GM18498 (cell line): ENCODE measurements around the gene PDS5A.
"Not testable (repeated sequence)": the region's sequence is repeated elsewhere in the genome, so short reads cannot be mapped to it uniquely, and the experiment has no call there.

Experiments used
- ATAC-seq: cut with Tn5 transposase; IDR thresholded peaks from one replicate; pipeline ENCODE4 v1.9.1; 2021; ENCODE audit warnings: mild to moderate bottlenecking, moderate library complexity; ENCODE audit not compliant: unreplicated experiment

The PDS5A gene

DNA sequence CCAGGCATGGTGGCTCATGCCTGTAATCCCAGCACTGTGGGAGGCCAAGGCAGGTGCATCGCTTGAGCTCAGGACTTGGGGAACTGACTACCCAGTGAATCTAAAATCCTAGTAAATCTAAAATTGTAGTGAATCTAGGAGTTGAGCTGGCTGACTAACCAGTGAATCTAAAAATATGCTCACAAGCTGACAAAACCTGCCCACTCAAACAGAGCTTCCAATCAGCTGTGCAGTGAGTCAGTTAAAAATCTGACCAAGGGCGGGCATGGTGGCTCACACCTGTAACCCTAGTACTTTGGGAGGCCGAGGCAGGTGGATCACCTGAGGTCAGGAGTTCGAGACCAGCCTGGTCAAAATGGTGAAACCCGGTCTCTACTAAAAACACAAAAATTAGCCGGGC lies 72.7 kb downstream of the PDS5A start:
- not testable (repeated sequence) for ATAC-seq

GRCh38 chr4:39900966-39901365 lies 76.7 kb downstream of the PDS5A start:
- no peak for ATAC-seq

GRCh38 chr4:39899291-39899690 lies 78.4 kb downstream of the PDS5A start:
- no peak for ATAC-seq

DNA sequence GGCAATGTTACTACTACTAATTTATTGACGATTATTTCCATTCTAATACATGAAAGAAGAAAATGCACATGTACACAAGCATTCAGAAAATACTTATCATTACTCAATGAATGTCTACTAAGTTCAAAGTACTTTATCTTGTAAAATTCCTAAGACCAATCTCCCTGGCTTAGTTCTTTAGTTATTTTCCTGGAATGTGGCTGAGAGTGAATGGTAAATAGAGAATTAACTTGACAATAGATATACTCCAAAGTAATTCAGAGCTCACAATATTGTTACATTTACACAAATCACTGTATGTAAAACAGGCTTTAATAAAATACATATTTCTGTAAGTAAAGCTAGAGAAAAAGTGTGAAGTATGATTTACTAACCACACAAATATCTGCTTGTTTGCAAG lies 79.7 kb downstream of the PDS5A start:
- no peak for ATAC-seq

GRCh38 chr4:39893693-39894072 lies 84.0 kb downstream of the PDS5A start:
- no peak for ATAC-seq

- ATAC-seq, result no peak
Measured at GRCh38 chr4:39892988-39893692, 84.6 kb downstream of the PDS5A start.

- ATAC-seq, result no peak
Measured at GRCh38 chr4:39889226-39889625, 88.5 kb downstream of the PDS5A start.

GRCh38 chr4:39888541-39888940 lies 89.2 kb downstream of the PDS5A start:
- ATAC-seq, result no peak

DNA sequence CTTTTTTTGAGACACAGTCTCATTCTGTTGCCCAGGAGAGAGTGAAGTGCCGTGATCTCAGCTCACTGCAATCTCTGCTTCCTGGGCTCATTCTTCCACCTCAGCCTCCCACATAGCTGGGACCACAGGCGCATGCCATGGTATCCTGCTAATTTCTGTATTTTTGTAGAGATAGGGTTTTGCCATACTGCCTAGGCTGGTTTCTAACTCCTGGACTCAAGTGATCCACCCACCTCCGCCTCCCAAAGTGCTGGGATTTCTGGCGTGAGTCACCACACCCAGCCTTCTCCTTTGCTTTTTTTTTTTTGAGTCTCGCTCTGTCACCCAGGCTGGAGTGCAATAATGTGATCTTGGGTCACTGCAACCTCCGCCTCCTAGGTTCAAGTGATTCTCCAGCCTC lies 94.1 kb downstream of the PDS5A start:
- ATAC-seq, result no peak

DNA sequence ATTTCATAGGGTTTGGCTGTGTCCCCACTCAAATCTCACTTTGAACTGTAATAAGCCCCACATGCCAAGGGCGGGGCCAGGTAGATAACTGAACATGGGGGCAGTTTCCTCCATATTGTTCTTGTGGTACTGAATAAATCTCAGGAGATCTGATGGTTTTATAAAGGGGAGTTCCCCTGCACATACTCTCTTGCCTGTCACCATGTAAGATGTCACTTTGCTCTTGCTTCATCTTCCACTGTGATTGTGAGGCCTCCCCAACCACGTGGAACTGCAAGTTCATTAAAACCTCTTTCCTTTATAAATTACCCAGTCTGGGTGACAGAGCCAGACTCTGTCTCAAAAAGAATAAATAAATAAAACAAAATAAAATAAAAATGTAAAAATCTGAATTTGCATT lies 95.9 kb downstream of the PDS5A start:
- no peak for ATAC-seq

DNA sequence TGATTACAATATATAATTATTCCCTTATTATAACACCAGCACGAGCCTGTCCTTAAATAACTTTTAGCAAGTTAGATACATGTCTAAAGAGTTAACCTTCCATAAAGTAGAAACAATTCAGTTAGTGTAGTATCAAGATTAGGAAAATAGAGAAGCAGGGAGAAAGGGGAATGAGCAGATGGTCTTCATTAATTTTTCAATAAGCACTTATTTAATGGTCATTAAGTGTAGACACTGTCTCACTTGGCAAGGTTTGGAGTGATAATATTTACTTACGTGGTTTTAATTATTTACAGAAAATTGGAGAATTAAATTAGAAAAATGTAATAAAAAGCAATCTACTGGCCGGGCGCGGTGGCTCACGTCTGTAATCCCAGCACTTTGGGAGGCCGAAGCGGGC lies 99.7 kb downstream of the PDS5A start:
- no peak for ATAC-seq

GRCh38 chr4:39873823-39874222 lies 103.9 kb downstream of the PDS5A start:
- ATAC-seq, result no peak

GRCh38 chr4:39865280-39865679 lies 112.4 kb downstream of the PDS5A start:
- ATAC-seq, result no peak

GRCh38 chr4:39864391-39864790 lies 113.3 kb downstream of the PDS5A start:
- ATAC-seq, result no peak

GRCh38 chr4:39860804-39861203 lies 116.9 kb downstream of the PDS5A start:
- no peak for ATAC-seq

DNA sequence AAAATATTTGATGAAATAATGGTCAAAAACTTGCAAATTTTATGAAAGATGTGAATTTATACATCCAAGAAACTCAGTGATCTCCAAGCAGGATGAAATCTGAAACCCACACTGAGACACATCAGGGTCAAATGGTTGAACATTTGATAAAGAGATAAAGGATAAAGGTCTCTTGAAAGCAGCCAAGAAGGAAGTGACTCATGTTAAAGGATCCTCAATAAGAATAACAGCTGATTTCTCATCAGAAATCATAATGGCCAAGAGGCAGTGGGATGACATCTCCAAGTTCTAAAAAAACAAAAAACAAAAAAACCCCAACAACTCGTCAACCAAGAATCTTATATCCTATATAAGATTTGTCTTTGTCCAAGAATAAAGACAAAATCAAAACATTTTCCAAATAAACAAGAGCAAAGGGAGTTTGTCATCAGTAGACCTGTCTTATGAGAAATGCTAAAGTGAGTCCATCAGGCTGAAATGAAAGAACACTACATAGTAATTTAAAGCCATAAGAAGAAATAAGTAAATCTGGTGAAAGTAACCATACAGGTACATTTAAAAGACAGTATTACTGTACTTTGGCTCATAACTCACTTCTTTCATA lies 121.7 kb downstream of the PDS5A start:
- no peak for ATAC-seq

DNA sequence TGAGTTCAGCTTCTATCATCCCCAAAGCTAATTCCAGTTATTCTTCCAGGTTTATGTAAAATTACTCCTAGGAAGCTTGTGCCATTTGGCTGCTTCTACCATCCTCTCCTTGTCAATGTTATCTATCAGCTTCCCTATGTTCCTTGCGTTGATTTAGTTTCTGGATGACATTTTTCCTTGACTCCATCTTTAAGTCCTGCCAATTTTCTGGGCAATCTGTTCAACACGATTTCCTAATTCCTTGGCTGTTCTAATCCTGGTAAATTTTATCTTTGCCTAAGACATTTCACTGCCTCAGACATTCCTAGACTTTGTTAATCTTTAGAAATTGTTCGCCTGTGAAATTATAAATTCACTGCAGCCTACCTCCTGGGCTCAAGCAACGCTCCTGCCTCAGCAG lies 125.1 kb downstream of the PDS5A start:
- ATAC-seq, result no peak

DNA sequence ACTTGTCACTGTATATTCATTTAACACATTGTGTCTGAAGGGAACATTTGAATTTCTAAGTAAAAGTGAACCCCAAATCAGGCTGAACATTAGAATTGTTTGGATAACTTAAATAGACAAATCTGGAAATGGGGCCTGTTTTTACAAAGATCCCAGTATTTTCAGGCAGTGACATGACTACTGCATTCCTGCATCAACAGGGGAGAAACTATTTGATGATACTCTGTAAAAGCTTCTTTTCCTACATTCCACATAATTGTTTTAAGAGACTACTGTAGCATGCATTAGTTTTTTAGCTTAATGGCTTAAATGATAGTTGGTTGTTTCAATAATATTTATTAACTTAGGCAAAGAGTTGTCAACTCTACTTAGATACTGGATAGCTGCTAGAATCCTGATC lies 127.0 kb downstream of the PDS5A start:
- ATAC-seq, result no peak

DNA sequence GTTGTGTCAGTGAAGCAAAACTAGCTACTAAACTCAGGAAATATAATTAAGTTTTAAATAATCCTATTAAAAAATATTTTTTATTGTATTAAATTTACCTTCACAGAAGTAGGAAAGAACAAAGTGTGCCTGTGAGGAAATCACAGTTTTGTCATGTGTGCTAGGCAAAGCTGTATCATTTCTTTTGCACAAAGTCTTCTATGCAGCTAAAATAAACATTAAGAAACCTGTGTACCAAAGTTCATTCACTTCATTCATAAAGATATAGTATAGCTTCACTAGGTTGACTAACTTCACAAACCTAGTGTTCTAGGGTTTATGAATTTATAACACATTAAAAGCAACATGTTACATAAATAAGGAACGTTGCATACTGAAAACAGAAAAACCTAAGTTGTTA lies 131.0 kb downstream of the PDS5A start:
- no peak for ATAC-seq

- ATAC-seq, result no peak
Measured at GRCh38 chr4:39846120-39846519, 131.6 kb downstream of the PDS5A start.

GRCh38 chr4:39841894-39842293 lies 135.8 kb downstream of the PDS5A start:
- ATAC-seq, result no peak

GRCh38 chr4:39840516-39840915 lies 137.2 kb downstream of the PDS5A start:
- not testable (repeated sequence) for ATAC-seq

DNA sequence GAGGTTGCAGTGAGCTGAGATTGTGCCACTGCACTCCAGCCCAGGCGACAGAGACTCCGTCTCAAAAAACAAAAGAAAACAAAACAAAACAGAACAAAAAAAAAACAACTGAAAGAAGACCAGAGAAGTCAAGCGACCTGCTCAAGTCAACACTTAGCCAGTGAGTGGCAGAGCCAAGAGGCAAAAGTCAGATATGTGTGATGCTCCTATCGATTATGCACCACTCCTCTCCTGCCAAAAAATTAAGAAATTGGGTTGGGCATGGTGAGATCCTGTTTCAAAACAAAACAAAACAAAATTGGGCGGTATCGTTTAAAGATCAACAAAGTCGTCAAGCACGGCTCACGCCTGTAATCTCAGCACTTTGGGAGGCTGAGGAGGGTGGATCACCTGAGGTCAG lies 137.7 kb downstream of the PDS5A start:
- no peak for ATAC-seq
